HCT116 (cell line): Measurements from ENCODE around the gene DCD. TPM values are rescaled to one million over a fixed set of nuclear protein-coding genes. Genes with fewer than 3 reads are reported as not detected.

ENCODE experiments used
- ATAC-seq: fragments of 200-7000 bp; cut with Tn5 transposase; 2 replicates; pipeline ENCODE4 v1.9.1; 2020; ENCODE audit warnings: mild to moderate bottlenecking, moderate library complexity
- BruUV-seq: library from RNA; stranded (reverse); fragments of 400-500 nt; replicated peaks from 2 replicates; lab custom pipeline; 2021; lab: Mats Ljungman, UMichigan
- CTCF ChIA-PET: fragments of 300-600 bp; sonication (Branson Sonifier 250); formaldehyde crosslinking; loops from one replicate; lab custom pipeline; 2021; ENCODE audit warnings: antibody characterized with exemption; lab: Charles Lee
- POLR2A ChIA-PET: fragments of 300-600, 350-600 bp; sonication (Branson Sonifier 250); formaldehyde crosslinking; loops from one replicate; lab custom pipeline; 2021; ENCODE audit warnings: antibody characterized with exemption; lab: Charles Lee
- RAD21 ChIA-PET, 2 experiments: fragments of 300-600 bp; sonication (Branson Sonifier 250); formaldehyde crosslinking; loops; one replicate each; lab custom pipeline; 2023; ENCODE audit warnings: low total read pairs in 2 of 2; ENCODE audit not compliant: uncharacterized antibody in 2 of 2, unreplicated experiment in 2 of 2, low non-redundant PET in 1 of 2; lab: Charles Lee
- DNase-seq: peaks from one replicate; pipeline ENCODE4 v3.0.0-alpha.2; 2010; ENCODE audit warnings: low read depth, low spot score
- H2AFZ ChIP-seq: fragments of 200-600 bp; shearing (Covaris generic), sonication (generic); 2 replicates; pipeline ENCODE4 v1.6.1; 2017; ENCODE audit warnings: low read depth, mixed run types, mixed read lengths, antibody characterized with exemption, low read length; ENCODE audit not compliant: poor library complexity, severe bottlenecking
- H3K27ac ChIP-seq: 2 replicates; pipeline ENCODE4 v1.5.1; 2012; ENCODE audit warnings: low read depth, low read length
- H3K27me3 ChIP-seq: fragments of 200-600 bp; sonication (generic); 2 replicates; pipeline ENCODE4 v1.6.1; 2016; ENCODE audit warnings: mixed run types, low read length, mixed read lengths; ENCODE audit not compliant: insufficient read depth
- H3K36me3 ChIP-seq, 2 experiments: fragments of 200-500 bp in 1 of 2; fragments of 200-600 bp in 1 of 2; sonication (Bioruptor generic) in 1 of 2; sonication (generic) in 1 of 2; 2 replicates each; pipeline versions ENCODE4 v1.5.1 to v1.6.1; 2014 to 2016; ENCODE audit warnings: low read length in 2 of 2, inconsistent platforms in 1 of 2, mixed read lengths in 1 of 2, mixed run types in 1 of 2; ENCODE audit not compliant: insufficient read depth in 2 of 2, control insufficient read depth in 1 of 2
- H3K4me1 ChIP-seq, 2 experiments: fragments of 200-600 bp in 1 of 2; sonication (generic) in 1 of 2; 2 replicates each; pipeline versions ENCODE4 v1.5.1 to v1.6.1; 2012 to 2017; ENCODE audit warnings: low read length in 2 of 2, inconsistent platforms in 1 of 2, mild to moderate bottlenecking in 1 of 2, mixed read lengths in 1 of 2, mixed run types in 1 of 2, moderate library complexity in 1 of 2; ENCODE audit not compliant: insufficient read depth in 2 of 2, control insufficient read depth in 1 of 2
- H3K4me2 ChIP-seq: fragments of 200-600 bp; sonication (generic); 2 replicates; pipeline ENCODE4 v1.6.1; 2017; ENCODE audit warnings: mixed run types, low read length, mixed read lengths
- H3K4me3 ChIP-seq, 2 experiments: fragments of 200-600 bp in 1 of 2; sonication (generic) in 1 of 2; replicated peaks in 1 of 2; 2 replicates each; pipeline ENCODE4 v1.5.1; 2011 to 2016; ENCODE audit warnings: low read length in 2 of 2, control low read depth in 1 of 2, low read depth in 1 of 2, mild to moderate bottlenecking in 1 of 2, mixed read lengths in 1 of 2, mixed run types in 1 of 2
- H3K79me2 ChIP-seq: fragments of 200-600 bp; sonication (generic); 2 replicates; pipeline ENCODE4 v1.6.1; 2017; ENCODE audit warnings: mild to moderate bottlenecking, mixed run types, low read length, moderate library complexity, mixed read lengths; ENCODE audit not compliant: insufficient read depth
- H3K9ac ChIP-seq: fragments of 200-600 bp; sonication (generic); 2 replicates; pipeline ENCODE4 v1.6.1; 2016; ENCODE audit warnings: low read length, mixed read lengths
- H3K9me2 ChIP-seq: fragments of 200-600 bp; sonication (generic), shearing (Covaris generic); 2 replicates; pipeline ENCODE4 v1.6.1; 2017; ENCODE audit warnings: mixed run types, mild to moderate bottlenecking, moderate library complexity; ENCODE audit not compliant: insufficient read depth
- H3K9me3 ChIP-seq, 2 experiments: fragments of 200-500 bp in 1 of 2; fragments of 200-600 bp in 1 of 2; sonication (Bioruptor generic) in 1 of 2; sonication (generic) in 1 of 2; 2 replicates each; pipeline ENCODE4 v1.6.1; 2014 to 2017; ENCODE audit warnings: low read length in 2 of 2, mixed read lengths in 2 of 2, inconsistent platforms in 1 of 2, low read depth in 1 of 2, mild to moderate bottlenecking in 1 of 2, mixed run types in 1 of 2, moderate library complexity in 1 of 2; ENCODE audit not compliant: control insufficient read depth in 1 of 2, insufficient read depth in 1 of 2
- H4K20me1 ChIP-seq: fragments of 200-600 bp; sonication (generic), shearing (Covaris generic); 2 replicates; pipeline ENCODE4 v1.6.1; 2017; ENCODE audit warnings: mixed run types, mild to moderate bottlenecking, moderate library complexity; ENCODE audit not compliant: insufficient read depth
- ATF3 ChIP-seq: IDR thresholded peaks from 2 replicates; pipeline ENCODE4 v1.6.1; 2012
- EGR1 ChIP-seq: IDR thresholded peaks from 2 replicates; pipeline ENCODE4 v1.6.1; 2012; ENCODE audit warnings: low read depth
- EZH2phosphoT487 ChIP-seq: fragments of 200-600 bp; IDR thresholded peaks from 2 replicates; pipeline ENCODE4 v1.6.1; 2018; ENCODE audit warnings: antibody characterized with exemption, borderline replicate concordance
- FOSL1 ChIP-seq: IDR thresholded peaks from 2 replicates; pipeline ENCODE4 v1.6.1; 2012; ENCODE audit warnings: low read depth
- SIN3A ChIP-seq: IDR thresholded peaks from 2 replicates; pipeline ENCODE4 v1.6.1; 2012; ENCODE audit warnings: low read depth
- SP1 ChIP-seq: IDR thresholded peaks from 2 replicates; pipeline ENCODE4 v1.6.1; 2012; ENCODE audit warnings: low read depth
- YY1 ChIP-seq: IDR thresholded peaks from 2 replicates; pipeline ENCODE4 v1.6.1; 2011; ENCODE audit warnings: low read length, low read depth, moderate library complexity, mild to moderate bottlenecking; ENCODE audit not compliant: insufficient replicate concordance; ENCODE audit errors: extremely low read depth
- ZFX ChIP-seq: fragments of 450-650 bp; IDR thresholded peaks from 2 replicates; pipeline ENCODE4 v1.6.1; 2017
- ZNF274 ChIP-seq: fragments of 200-500 bp; sonication (Bioruptor generic); IDR thresholded peaks from 2 replicates; pipeline ENCODE4 v1.6.1; 2014; ENCODE audit warnings: mild to moderate bottlenecking, low read depth, low read length, inconsistent platforms
- intact Hi-C: fragments of 100-400 bp; cut with micrococcal nuclease; formaldehyde crosslinking; loops from 2 replicates; pipeline ENCODE4 v1.10.0; 2022
- total RNA-seq: library from RNA; stranded (reverse); gene quantifications from one replicate; pipeline ENCODE4 v1.2.1, GENCODE V29; 2021; ENCODE audit not compliant: unreplicated experiment
- TF ChIP-seq, protein P1 (sequence below): IDR thresholded peaks from 2 replicates; pipeline ENCODE4 v1.6.1; 2012; ENCODE audit warnings: low read depth

DCD gene
- total RNA-seq, 1 experiment from 2014 or later = not detected

GRCh38 chr12:54688309-54689033 lies 40.3 kb upstream of the DCD start:
- Histone ChIP-seq H3K27ac (no peak overlapping the region), H3K9me2 (no peaks in the 10 kb centered on the region), H3K36me3 (no peaks in the 10 kb centered on the region), H3K4me3 (no peak overlapping the region), H3K4me1 (no peaks in the 10 kb centered on the region), H4K20me1 (no peaks in the 10 kb centered on the region; the same call in 1 of the 2 replicates), H3K9me3 (no peaks in the 10 kb centered on the region), H2AFZ (no peak overlapping the region), H3K4me2 (no peak overlapping the region), H3K9ac (no peak overlapping the region), H3K27me3 (peaks cover 75% of the 10 kb centered on the region), H3K79me2 (no peaks in the 10 kb centered on the region)
- ATAC-seq (no peak), DNase-seq (no peak)
- no peak for TF ChIP-seq FOSL1
- no peak for TF ChIP-seq ZFX
- TF ChIP-seq, protein P1, sequence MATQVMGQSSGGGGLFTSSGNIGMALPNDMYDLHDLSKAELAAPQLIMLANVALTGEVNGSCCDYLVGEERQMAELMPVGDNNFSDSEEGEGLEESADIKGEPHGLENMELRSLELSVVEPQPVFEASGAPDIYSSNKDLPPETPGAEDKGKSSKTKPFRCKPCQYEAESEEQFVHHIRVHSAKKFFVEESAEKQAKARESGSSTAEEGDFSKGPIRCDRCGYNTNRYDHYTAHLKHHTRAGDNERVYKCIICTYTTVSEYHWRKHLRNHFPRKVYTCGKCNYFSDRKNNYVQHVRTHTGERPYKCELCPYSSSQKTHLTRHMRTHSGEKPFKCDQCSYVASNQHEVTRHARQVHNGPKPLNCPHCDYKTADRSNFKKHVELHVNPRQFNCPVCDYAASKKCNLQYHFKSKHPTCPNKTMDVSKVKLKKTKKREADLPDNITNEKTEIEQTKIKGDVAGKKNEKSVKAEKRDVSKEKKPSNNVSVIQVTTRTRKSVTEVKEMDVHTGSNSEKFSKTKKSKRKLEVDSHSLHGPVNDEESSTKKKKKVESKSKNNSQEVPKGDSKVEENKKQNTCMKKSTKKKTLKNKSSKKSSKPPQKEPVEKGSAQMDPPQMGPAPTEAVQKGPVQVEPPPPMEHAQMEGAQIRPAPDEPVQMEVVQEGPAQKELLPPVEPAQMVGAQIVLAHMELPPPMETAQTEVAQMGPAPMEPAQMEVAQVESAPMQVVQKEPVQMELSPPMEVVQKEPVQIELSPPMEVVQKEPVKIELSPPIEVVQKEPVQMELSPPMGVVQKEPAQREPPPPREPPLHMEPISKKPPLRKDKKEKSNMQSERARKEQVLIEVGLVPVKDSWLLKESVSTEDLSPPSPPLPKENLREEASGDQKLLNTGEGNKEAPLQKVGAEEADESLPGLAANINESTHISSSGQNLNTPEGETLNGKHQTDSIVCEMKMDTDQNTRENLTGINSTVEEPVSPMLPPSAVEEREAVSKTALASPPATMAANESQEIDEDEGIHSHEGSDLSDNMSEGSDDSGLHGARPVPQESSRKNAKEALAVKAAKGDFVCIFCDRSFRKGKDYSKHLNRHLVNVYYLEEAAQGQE = no peak
- TF ChIP-seq ATF3 = no peak
- no peak for TF ChIP-seq ZNF274
- no peak for TF ChIP-seq SP1
- TF ChIP-seq YY1 = no peak
- no peak for TF ChIP-seq SIN3A
- TF ChIP-seq EZH2phosphoT487 = no peak
- TF ChIP-seq EGR1 = no peak
- intact Hi-C loops = no loop called here
- no TSS peak for BruUV-seq
- RAD21 ChIA-PET = no interaction called here
- CTCF ChIA-PET = no interaction called here
- POLR2A ChIA-PET = interaction anchor here (0.6 kb wide), 1 partner anchor 1119 kb away, joined by 3 read pairs; no protein-coding TSS in a partner anchor
